NT2/D1 (cell line): ENCODE results near the gene DYSF.

Experiments used
- SUZ12 ChIP-seq: IDR thresholded peaks from 2 replicates; pipeline ENCODE4 v1.6.1; 2011; ENCODE audit not compliant: insufficient read length, insufficient read depth; ENCODE audit errors: extremely low read depth
- YY1 ChIP-seq: IDR thresholded peaks from 2 replicates; pipeline ENCODE4 v1.6.1; 2011; ENCODE audit not compliant: insufficient read length, insufficient read depth

- no peak for TF ChIP-seq SUZ12
- TF ChIP-seq YY1, result no peak
These were observed 145.7 kb downstream of the DYSF start for GRCh38 chr2:71599038-71599437.
